Measurements from ENCODE around the gene GARRE1.

DNA sequence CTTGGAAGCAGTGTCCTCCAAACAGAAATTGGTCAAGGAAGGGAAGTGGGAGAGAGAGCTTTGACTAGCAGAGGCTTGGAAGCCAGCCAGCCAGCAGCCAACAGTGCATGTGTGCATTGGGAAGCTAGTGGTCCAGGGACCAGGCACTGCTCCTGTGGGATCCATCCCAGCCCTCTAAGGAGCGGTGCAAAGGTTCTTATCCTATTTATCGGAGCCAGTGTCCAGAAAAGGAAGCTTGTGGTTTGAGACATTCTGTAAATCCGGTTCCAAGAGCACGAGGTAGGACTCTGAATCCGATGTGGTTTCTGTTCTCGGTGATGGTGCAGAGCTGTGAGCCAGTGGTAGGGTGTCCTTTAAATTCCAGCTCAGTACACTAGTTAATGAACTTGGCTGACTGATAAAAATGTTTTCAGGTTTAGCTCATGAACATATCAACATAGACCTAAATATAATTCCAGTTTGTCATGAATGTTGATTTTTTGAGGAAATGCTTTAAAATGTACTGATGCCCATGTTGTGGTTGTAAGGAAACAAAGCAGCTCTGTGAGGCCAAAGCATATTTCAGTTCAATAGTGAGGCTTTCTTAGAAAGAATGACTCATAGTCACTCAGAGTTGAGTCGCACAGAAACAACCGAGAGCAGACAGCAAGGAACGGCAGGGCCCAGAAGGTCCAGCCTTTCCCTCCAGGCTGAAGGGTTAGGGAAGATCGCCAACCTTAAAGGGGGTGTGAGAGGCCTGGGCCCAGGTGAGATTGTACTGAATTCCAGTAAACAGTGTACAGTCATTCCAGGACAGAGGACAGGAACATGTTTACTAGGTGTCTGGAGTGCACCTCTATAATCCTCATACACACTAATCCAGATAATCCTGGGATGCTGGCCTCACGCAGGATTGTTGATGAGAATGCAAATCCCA lies 21.5 kb upstream of the GARRE1 start:
- no peak for TF ChIP-seq POLR2AphosphoS5 (IDR thresholded peaks at IDR 0.05)
- TF ChIP-seq POLR2A (IDR thresholded peaks at IDR 0.05), result no peak
- TF ChIP-seq, protein P1, sequence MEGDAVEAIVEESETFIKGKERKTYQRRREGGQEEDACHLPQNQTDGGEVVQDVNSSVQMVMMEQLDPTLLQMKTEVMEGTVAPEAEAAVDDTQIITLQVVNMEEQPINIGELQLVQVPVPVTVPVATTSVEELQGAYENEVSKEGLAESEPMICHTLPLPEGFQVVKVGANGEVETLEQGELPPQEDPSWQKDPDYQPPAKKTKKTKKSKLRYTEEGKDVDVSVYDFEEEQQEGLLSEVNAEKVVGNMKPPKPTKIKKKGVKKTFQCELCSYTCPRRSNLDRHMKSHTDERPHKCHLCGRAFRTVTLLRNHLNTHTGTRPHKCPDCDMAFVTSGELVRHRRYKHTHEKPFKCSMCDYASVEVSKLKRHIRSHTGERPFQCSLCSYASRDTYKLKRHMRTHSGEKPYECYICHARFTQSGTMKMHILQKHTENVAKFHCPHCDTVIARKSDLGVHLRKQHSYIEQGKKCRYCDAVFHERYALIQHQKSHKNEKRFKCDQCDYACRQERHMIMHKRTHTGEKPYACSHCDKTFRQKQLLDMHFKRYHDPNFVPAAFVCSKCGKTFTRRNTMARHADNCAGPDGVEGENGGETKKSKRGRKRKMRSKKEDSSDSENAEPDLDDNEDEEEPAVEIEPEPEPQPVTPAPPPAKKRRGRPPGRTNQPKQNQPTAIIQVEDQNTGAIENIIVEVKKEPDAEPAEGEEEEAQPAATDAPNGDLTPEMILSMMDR (IDR thresholded peaks at IDR 0.05), result no peak

All from transverse colon (tissue), 4 donors.